OCI-LY1 (cell line): ENCODE results near the gene F2RL1.

Experiments used
- H2AFZ ChIP-seq: fragments of 200-600 bp; sonication (generic), shearing (Covaris generic); 2 replicates; pipeline ENCODE4 v1.6.0; 2014; ENCODE audit warnings: antibody characterized with exemption, mild to moderate bottlenecking, low read length
- H3F3A ChIP-seq: fragments of 200-600 bp; sonication (generic), shearing (Covaris generic); 2 replicates; pipeline ENCODE4 v1.6.0; 2014; ENCODE audit warnings: mild to moderate bottlenecking, antibody characterized with exemption, low read length, moderate library complexity; ENCODE audit not compliant: insufficient read depth
- H3K27ac ChIP-seq: fragments of 200-600 bp; sonication (generic); 2 replicates; pipeline ENCODE4 v1.5.1; 2014; ENCODE audit warnings: low read length, mixed run types, mild to moderate bottlenecking, low read depth; ENCODE audit not compliant: poor library complexity, severe bottlenecking
- H3K27me3 ChIP-seq: fragments of 200-600 bp; sonication (generic); 2 replicates; pipeline ENCODE4 v1.6.0; 2014; ENCODE audit warnings: antibody characterized with exemption, mild to moderate bottlenecking, low read length, moderate library complexity; ENCODE audit not compliant: insufficient read depth
- H3K36me3 ChIP-seq: fragments of 200-600 bp; sonication (generic); 2 replicates; pipeline ENCODE4 v1.6.1; 2014; ENCODE audit warnings: mild to moderate bottlenecking, antibody characterized with exemption, low read length, moderate library complexity, mixed read lengths; ENCODE audit not compliant: insufficient read depth
- H3K4me1 ChIP-seq: fragments of 200-600 bp; sonication (generic); 2 replicates; pipeline ENCODE4 v1.5.1; 2014; ENCODE audit warnings: mild to moderate bottlenecking, low read length, moderate library complexity; ENCODE audit not compliant: insufficient read depth, severe bottlenecking
- H3K4me2 ChIP-seq: fragments of 200-600 bp; sonication (generic), shearing (Covaris generic); 2 replicates; pipeline ENCODE4 v1.6.1; 2014; ENCODE audit warnings: low read length
- H3K4me3 ChIP-seq: fragments of 200-600 bp; sonication (generic); 2 replicates; pipeline ENCODE4 v1.5.1; 2014; ENCODE audit warnings: low read length, low read depth, mild to moderate bottlenecking, mixed read lengths; ENCODE audit not compliant: poor library complexity, severe bottlenecking
- H3K79me2 ChIP-seq: fragments of 200-600 bp; shearing (Covaris generic); 2 replicates; pipeline ENCODE4 v1.6.1; 2016; ENCODE audit warnings: mixed run types, low read length, mixed read lengths; ENCODE audit not compliant: insufficient read depth
- H3K9ac ChIP-seq: fragments of 200-600 bp; sonication (generic), shearing (Covaris generic); 2 replicates; pipeline ENCODE4 v1.6.1; 2014; ENCODE audit warnings: mild to moderate bottlenecking, low read length, mixed read lengths
- H3K9me2 ChIP-seq: fragments of 200-600 bp; sonication (generic), shearing (Covaris generic); 2 replicates; pipeline ENCODE4 v1.6.1; 2014; ENCODE audit warnings: low read depth, mild to moderate bottlenecking, low read length, mixed read lengths
- H3K9me3 ChIP-seq: fragments of 200-600 bp; shearing (Covaris generic); 2 replicates; pipeline ENCODE4 v1.6.1; 2014; ENCODE audit warnings: low read length, mixed read lengths
- H4K20me1 ChIP-seq: fragments of 200-600 bp; sonication (generic), shearing (Covaris generic); 2 replicates; pipeline ENCODE4 v1.6.0; 2016; ENCODE audit warnings: mild to moderate bottlenecking, low read length; ENCODE audit not compliant: insufficient read depth
- EZH2 ChIP-seq: fragments of 200-600 bp; sonication (generic), shearing (Covaris generic); IDR thresholded peaks from 2 replicates; pipeline ENCODE4 v1.8.0; 2017; ENCODE audit warnings: borderline replicate concordance, mixed run types, mild to moderate bottlenecking, antibody characterized with exemption, low read length, moderate library complexity, mixed read lengths
- TF ChIP-seq, protein P1 (sequence below): fragments of 200-600 bp; sonication (generic), shearing (Covaris generic); IDR thresholded peaks from 2 replicates; pipeline ENCODE4 v1.5.1; 2017; ENCODE audit warnings: mild to moderate bottlenecking, antibody characterized with exemption, low read length, moderate library complexity, mixed read lengths

F2RL1 gene

DNA sequence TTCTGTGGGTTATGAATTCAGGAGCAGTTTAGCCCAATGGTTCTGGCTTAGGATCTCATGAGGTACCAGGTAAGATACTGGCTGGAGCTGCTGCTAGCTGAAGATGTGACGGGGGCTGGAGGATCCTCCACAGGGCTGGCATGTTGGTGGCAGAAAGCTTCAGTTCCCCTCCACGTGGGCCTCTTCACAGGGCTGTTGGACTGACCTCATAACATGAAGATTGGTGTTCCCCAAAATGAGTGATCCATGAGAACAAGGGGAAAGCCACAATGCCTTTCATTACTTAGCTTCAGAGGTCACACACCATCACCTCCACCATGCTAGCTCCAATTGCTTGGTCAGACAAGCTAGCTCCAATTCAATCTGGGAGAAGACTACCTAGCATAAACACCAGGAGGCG is 22.5 kb downstream of the F2RL1 start:
- Histone ChIP-seq H3K4me3 (no peak overlapping the region), H3K4me1 (no peaks in the 10 kb centered on the region), H3K27ac (no peak overlapping the region), H4K20me1 (no peaks in the 10 kb centered on the region), H3K9me2 (no peaks in the 10 kb centered on the region), H3K9me3 (no peaks in the 10 kb centered on the region), H3K4me2 (no peak overlapping the region), H3K9ac (no peak overlapping the region), H3F3A (no peaks in the 10 kb centered on the region), H3K36me3 (no peaks in the 10 kb centered on the region), H2AFZ (no peak overlapping the region), H3K79me2 (no peaks in the 10 kb centered on the region), H3K27me3 (no peaks in the 10 kb centered on the region)
- TF ChIP-seq EZH2: no peak
- TF ChIP-seq, protein P1, sequence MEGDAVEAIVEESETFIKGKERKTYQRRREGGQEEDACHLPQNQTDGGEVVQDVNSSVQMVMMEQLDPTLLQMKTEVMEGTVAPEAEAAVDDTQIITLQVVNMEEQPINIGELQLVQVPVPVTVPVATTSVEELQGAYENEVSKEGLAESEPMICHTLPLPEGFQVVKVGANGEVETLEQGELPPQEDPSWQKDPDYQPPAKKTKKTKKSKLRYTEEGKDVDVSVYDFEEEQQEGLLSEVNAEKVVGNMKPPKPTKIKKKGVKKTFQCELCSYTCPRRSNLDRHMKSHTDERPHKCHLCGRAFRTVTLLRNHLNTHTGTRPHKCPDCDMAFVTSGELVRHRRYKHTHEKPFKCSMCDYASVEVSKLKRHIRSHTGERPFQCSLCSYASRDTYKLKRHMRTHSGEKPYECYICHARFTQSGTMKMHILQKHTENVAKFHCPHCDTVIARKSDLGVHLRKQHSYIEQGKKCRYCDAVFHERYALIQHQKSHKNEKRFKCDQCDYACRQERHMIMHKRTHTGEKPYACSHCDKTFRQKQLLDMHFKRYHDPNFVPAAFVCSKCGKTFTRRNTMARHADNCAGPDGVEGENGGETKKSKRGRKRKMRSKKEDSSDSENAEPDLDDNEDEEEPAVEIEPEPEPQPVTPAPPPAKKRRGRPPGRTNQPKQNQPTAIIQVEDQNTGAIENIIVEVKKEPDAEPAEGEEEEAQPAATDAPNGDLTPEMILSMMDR: no peak

GRCh38 chr5:76845890-76846289 is 27.1 kb downstream of the F2RL1 start:
- TF ChIP-seq, protein P1: no peak
- TF ChIP-seq EZH2: no peak
- H3K4me1 ChIP-seq: peaks cover 9% of the 10 kb centered on the region
- no peak overlapping the region for H3K4me3 ChIP-seq
- H3K36me3 ChIP-seq: no peaks in the 10 kb centered on the region
- H3F3A ChIP-seq: no peaks in the 10 kb centered on the region
- H3K27ac ChIP-seq: no peak overlapping the region
- H3K9ac ChIP-seq: no peak overlapping the region
- H3K9me2 ChIP-seq: no peaks in the 10 kb centered on the region
- no peak overlapping the region for H3K4me2 ChIP-seq
- H3K79me2 ChIP-seq: no peaks in the 10 kb centered on the region
- no peak overlapping the region for H2AFZ ChIP-seq
- H3K9me3 ChIP-seq: no peaks in the 10 kb centered on the region
- H3K27me3 ChIP-seq: no peaks in the 10 kb centered on the region
- H4K20me1 ChIP-seq: no peaks in the 10 kb centered on the region

DNA sequence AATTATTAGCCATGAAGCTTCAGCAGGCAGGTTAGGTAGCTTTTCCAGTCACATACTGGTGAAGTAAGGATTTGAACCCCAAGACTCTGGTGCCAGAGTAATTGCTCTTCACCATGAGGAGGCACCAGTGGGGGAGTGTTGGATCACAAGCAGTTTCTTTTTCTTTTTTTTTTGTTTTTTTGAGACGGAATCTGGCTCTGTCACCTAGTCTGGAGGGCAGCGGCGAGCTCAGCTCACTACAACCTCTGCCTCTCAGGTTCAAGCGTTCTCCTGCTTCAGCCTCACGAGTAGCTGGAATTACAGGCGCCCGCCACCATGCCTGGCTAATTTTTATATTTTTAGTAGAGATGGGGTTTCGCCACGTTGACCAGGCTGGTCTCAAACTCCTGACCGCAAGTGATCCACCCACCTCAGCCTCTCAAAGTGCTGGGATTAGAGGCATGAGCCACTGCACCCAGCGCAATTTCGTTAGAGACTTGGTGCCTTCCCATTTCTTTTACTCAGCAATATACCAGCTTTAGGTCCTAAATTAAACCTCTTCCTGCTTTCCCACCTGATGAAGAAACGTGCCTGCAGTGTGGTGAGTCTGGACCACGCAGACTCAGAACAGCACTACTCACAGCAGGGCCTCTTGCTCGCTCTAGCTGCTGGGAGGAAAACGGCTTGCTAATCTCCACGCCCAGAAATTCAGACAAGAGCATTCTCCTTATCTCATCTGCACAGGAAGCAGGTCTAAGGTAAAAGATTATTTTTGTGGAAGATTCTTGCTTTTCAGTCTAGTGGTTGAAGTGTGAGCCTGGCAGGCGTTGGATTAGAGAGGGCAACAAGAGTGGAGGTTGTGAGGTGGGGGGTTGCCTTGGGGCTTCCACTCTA is 30.8 kb downstream of the F2RL1 start, which contains the start of gene S100Z:
Gene S100Z (plus strand): TSS at position 596 of the 873 bp plus-strand sequence. CDS start 25,346 bp downstream, outside the sequence.
- no peak for TF ChIP-seq EZH2
- no peaks in the 10 kb centered on the region for H3F3A ChIP-seq

More for the DNA sequence above, 30.8 kb downstream of the F2RL1 start, which contains the start of gene S100Z:
- Histone ChIP-seq H3K79me2 (no peaks in the 10 kb centered on the region), H3K9me2 (no peaks in the 10 kb centered on the region), H3K4me3 (no peak within 1 kb of the TSS), H3K4me1 (peaks cover 28% of the 10 kb centered on the region), H2AFZ (no peak within 1 kb of the TSS), H3K36me3 (peaks cover 1% of the 10 kb centered on the region; the same call in 1 of the 2 replicates), H3K9me3 (no peaks in the 10 kb centered on the region), H3K9ac (no peak within 1 kb of the TSS), H3K4me2 (no peak within 1 kb of the TSS; the same call in 1 of the 2 replicates), H3K27ac (no peak within 1 kb of the TSS), H4K20me1 (no peaks in the 10 kb centered on the region), H3K27me3 (no peaks in the 10 kb centered on the region)
